GM18498 (cell line): Measurements from ENCODE around the gene CNGA3.

ENCODE experiments used
- ATAC-seq: cut with Tn5 transposase; IDR thresholded peaks from one replicate; pipeline ENCODE4 v1.9.1; 2021; ENCODE audit warnings: mild to moderate bottlenecking, moderate library complexity; ENCODE audit not compliant: unreplicated experiment

The CNGA3 gene

GRCh38 chr2:98438190-98439133 is 92.2 kb downstream of the CNGA3 start:
- ATAC-seq, result peak; percentile 65

- no peak for ATAC-seq
Observed at GRCh38 chr2:98441706-98442450, 95.6 kb downstream of the CNGA3 start.

GRCh38 chr2:98442488-98442887 is 96.2 kb downstream of the CNGA3 start:
- ATAC-seq, result no peak

- peak; percentile 86 for ATAC-seq
Observed at GRCh38 chr2:98444436-98445176, 98.3 kb downstream of the CNGA3 start, which contains the start of gene INPP4A. Gene INPP4A, plus strand, starts transcription at chr2:98444858. Its CDS starts 75,191 bp downstream, at chr2:98520049.

- ATAC-seq, result peak; percentile 42
Observed at GRCh38 chr2:98445177-98445682, 99.0 kb downstream of the CNGA3 start.

GRCh38 chr2:98445683-98446581 is 99.7 kb downstream of the CNGA3 start:
- ATAC-seq, result no peak

- ATAC-seq, result no peak
Observed at GRCh38 chr2:98446850-98447249, 100.6 kb downstream of the CNGA3 start.
